Tracheal epithelial cell (primary cell): ENCODE results near the gene PAPLN. TPM values are rescaled to one million over a fixed set of nuclear protein-coding genes. Genes with fewer than 3 reads are reported as not detected.

Source experiments
- total RNA-seq: library from RNA; depleted of rRNA; stranded (reverse); fragments of >200 nt; gene quantifications from 2 replicates; pipeline ENCODE4 v1.2.1, GENCODE V29; 2014

PAPLN gene, protein sequence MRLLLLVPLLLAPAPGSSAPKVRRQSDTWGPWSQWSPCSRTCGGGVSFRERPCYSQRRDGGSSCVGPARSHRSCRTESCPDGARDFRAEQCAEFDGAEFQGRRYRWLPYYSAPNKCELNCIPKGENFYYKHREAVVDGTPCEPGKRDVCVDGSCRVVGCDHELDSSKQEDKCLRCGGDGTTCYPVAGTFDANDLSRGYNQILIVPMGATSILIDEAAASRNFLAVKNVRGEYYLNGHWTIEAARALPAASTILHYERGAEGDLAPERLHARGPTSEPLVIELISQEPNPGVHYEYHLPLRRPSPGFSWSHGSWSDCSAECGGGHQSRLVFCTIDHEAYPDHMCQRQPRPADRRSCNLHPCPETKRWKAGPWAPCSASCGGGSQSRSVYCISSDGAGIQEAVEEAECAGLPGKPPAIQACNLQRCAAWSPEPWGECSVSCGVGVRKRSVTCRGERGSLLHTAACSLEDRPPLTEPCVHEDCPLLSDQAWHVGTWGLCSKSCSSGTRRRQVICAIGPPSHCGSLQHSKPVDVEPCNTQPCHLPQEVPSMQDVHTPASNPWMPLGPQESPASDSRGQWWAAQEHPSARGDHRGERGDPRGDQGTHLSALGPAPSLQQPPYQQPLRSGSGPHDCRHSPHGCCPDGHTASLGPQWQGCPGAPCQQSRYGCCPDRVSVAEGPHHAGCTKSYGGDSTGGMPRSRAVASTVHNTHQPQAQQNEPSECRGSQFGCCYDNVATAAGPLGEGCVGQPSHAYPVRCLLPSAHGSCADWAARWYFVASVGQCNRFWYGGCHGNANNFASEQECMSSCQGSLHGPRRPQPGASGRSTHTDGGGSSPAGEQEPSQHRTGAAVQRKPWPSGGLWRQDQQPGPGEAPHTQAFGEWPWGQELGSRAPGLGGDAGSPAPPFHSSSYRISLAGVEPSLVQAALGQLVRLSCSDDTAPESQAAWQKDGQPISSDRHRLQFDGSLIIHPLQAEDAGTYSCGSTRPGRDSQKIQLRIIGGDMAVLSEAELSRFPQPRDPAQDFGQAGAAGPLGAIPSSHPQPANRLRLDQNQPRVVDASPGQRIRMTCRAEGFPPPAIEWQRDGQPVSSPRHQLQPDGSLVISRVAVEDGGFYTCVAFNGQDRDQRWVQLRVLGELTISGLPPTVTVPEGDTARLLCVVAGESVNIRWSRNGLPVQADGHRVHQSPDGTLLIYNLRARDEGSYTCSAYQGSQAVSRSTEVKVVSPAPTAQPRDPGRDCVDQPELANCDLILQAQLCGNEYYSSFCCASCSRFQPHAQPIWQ
- total RNA-seq, result 5.5 and 11.8 TPM in 2 replicates

DNA sequence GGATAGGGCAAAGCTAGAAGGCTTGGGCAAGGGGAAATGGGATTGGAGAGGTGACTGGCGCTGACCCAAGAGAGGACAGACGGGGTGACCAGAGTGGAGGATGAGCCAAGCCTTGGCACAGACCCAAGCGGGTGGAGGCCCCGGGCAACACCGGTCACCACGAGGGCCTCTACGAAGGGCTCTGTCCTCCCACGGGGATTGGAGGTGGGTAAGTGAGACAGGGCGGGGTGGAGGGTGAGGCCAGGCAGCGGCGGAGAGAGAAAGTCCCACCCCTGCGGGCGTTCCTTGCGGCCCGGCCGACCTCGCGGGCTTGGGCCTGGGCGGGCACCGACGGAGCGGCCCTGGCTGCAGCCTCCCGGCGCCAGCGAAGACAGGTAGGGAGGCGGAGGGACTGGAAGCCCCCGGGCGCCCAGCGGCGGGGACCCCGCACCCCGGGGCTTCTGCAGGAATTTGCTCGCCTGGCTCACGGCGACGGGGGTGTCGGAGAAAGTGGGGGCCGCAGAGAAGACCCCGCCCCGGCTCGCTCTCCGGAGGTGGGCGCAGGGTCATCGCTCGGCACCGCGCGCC lies at the start of gene PAPLN:
TSS of gene PAPLN (plus strand) at position 288 of the 567 bp plus-strand sequence. CDS start 2,273 bp downstream, outside the sequence.

Other genes with a start within 250 kb of the PAPLN start
- 6.6 and 8.9 TPM in 2 replicates for gene ZFYVE1, start 210.4 kb upstream of the PAPLN start, total RNA-seq
- 16.8 and 16.9 TPM in 2 replicates for gene RBM25, start 179.0 kb upstream of the PAPLN start, total RNA-seq
- gene PSEN1, start 101.0 kb upstream of the PAPLN start, total RNA-seq, result 58.6 and 80.0 TPM in 2 replicates
- gene NUMB, start 221.0 kb downstream of the PAPLN start, total RNA-seq, result 17.6 and 17.7 TPM in 2 replicates